Stimulated activated naive CD8-positive, alpha-beta T cell treated with anti-CD3 and anti-CD28 coated beads, Interleukin-15, Interleukin-2, amounts not matched to agents 100 ng/mL and 50 ng/mL, for 24 hours (primary cell): ENCODE measurements around the gene SRGAP3.

Experiments used
- H3K27ac Mint-ChIP-seq: one replicate; pipeline ENCODE4 v1.8.0; 2021; ENCODE audit warnings: mild to moderate bottlenecking, mixed read lengths
- H3K27me3 Mint-ChIP-seq: one replicate; pipeline ENCODE4 v1.8.0; 2021; ENCODE audit warnings: mixed read lengths
- H3K36me3 Mint-ChIP-seq: one replicate; pipeline ENCODE4 v1.8.0; 2021; ENCODE audit warnings: low read depth, mixed read lengths
- H3K4me1 Mint-ChIP-seq: one replicate; pipeline ENCODE4 v1.8.0; 2021; ENCODE audit warnings: low read depth, mixed read lengths
- H3K4me3 Mint-ChIP-seq: one replicate; pipeline ENCODE4 v1.8.0; 2021; ENCODE audit warnings: mild to moderate bottlenecking, mixed read lengths
- H3K9me3 Mint-ChIP-seq: one replicate; pipeline ENCODE4 v1.8.0; 2021; ENCODE audit warnings: mixed read lengths

The SRGAP3 gene

DNA sequence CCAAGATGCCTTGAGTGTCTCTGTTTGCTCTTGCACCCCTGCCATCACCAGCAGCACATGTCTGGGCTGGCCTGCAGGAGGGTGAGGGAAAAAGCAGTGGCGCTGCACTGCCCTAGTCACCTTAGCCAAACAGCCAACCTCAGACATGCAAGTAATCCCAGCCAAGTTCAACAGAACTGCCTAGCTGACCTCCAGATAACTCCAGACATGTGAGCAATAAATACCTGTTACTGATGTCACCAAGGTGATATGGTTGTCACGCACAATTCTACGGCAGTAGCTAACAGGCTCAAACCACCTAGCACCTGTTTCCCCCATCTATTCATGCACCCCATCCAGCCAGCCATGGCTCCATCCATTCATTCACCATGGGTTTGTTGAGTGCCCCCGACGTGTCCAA, 99.9 kb downstream of the SRGAP3 start:
- Mint-ChIP-seq H3K4me1 (no peaks in the 10 kb centered on the region), H3K9me3 (peaks cover 16% of the 10 kb centered on the region), H3K4me3 (no peak overlapping the region), H3K36me3 (peaks cover 8% of the 10 kb centered on the region), H3K27me3 (no peaks in the 10 kb centered on the region), H3K27ac (no peak overlapping the region)

DNA sequence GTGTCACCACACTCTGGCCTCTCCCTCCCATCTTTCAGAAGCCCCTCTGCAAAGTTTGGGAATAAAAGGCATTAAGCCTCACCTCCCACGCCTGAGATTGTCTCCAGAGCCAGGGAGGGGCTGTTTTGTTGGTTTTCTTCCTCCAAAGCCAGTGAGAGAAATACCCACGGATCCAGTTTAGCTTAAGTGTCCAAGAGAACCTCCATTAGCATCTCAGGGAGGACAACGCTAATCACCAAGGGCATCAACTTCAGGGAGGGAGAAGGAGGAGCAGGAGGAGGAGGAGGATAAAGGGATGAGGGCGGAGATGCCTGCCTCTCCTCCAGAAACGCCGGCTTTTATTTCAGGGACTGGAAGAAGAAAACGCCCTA, 101.6 kb downstream of the SRGAP3 start:
- no peaks in the 10 kb centered on the region for H3K4me1 Mint-ChIP-seq
- H3K36me3 Mint-ChIP-seq, result peaks cover 8% of the 10 kb centered on the region
- H3K4me3 Mint-ChIP-seq, result no peak overlapping the region
- no peaks in the 10 kb centered on the region for H3K27me3 Mint-ChIP-seq
- no peak overlapping the region for H3K27ac Mint-ChIP-seq
- peaks cover 25% of the 10 kb centered on the region for H3K9me3 Mint-ChIP-seq

DNA sequence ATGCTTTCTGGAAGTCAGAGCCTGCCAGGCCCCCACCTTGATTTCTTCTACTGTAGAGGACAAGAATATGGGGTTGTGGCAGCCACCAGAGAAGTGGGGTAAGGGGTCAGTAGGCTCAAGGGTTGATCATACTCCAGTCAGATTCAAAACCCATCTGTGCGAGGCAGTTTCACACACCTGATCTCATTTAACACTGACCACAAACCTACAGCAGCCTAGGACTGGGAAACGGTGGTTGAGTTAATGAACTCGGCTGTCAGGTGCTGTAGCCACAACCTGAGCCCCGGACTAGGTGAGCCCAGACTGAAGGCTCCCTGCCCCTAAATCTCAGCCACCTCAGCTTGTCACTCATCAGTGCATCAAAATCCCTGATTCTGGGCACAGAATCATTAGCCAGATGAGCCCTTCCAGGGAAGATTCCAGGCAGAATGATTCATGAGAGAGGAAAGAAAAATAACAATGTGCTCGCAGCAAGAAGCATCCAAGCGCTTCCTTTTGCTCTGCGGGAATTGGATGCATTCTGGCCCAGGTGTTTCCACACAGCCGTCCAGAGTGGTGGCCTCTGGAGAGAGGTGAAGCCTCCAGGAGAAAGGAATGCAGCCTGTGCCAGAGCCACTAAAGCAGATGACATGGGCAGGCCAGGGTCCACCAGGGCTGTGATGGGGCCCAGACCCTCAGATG, 102.1 kb downstream of the SRGAP3 start:
- Mint-ChIP-seq H3K27me3 (no peaks in the 10 kb centered on the region), H3K4me1 (no peaks in the 10 kb centered on the region), H3K4me3 (no peak overlapping the region), H3K36me3 (peaks cover 8% of the 10 kb centered on the region), H3K9me3 (peaks cover 25% of the 10 kb centered on the region), H3K27ac (no peak overlapping the region)

- Mint-ChIP-seq H3K27ac (no peak overlapping the region), H3K9me3 (peaks cover 24% of the 10 kb centered on the region), H3K36me3 (peaks cover 7% of the 10 kb centered on the region), H3K4me3 (no peak overlapping the region), H3K4me1 (no peaks in the 10 kb centered on the region), H3K27me3 (no peaks in the 10 kb centered on the region)
Observed at GRCh38 chr3:9146367-9147071, 102.9 kb downstream of the SRGAP3 start.

GRCh38 chr3:9143184-9143583, 106.3 kb downstream of the SRGAP3 start:
- Mint-ChIP-seq H3K4me3 (no peak overlapping the region), H3K9me3 (peaks cover 10% of the 10 kb centered on the region), H3K4me1 (no peaks in the 10 kb centered on the region), H3K27ac (no peak overlapping the region), H3K27me3 (peaks cover 11% of the 10 kb centered on the region), H3K36me3 (no peaks in the 10 kb centered on the region)

DNA sequence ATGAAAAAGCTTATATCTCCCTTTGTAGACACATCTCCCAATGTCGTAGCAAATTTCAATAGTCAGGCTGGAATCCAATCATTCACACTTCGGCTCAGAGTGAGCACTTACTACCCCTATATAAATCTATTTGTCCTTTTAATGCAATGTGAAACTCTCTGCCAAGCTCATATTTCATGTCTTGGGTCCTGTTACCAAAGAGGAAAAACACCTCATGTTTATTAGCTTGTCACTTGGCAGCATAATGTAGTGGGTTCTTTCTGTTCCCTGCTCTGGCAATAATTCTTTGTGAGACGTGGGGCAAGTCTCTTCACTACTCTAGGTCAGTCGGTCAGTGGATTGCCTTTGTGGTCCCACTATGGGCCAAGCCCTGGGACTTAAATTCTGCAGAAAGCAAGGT, 107.1 kb downstream of the SRGAP3 start:
- H3K27ac Mint-ChIP-seq, result no peak overlapping the region

GRCh38 chr3:9141928-9142289, 107.5 kb downstream of the SRGAP3 start:
- H3K4me3 Mint-ChIP-seq, result no peak overlapping the region
- no peaks in the 10 kb centered on the region for H3K4me1 Mint-ChIP-seq
- H3K27ac Mint-ChIP-seq, result no peak overlapping the region
- H3K27me3 Mint-ChIP-seq, result peaks cover 22% of the 10 kb centered on the region
- peaks cover 10% of the 10 kb centered on the region for H3K9me3 Mint-ChIP-seq
- H3K36me3 Mint-ChIP-seq, result no peaks in the 10 kb centered on the region

More for the DNA sequence above, 107.1 kb downstream of the SRGAP3 start:
- H3K27me3 Mint-ChIP-seq, result peaks cover 19% of the 10 kb centered on the region
- no peaks in the 10 kb centered on the region for H3K36me3 Mint-ChIP-seq
- no peak overlapping the region for H3K4me3 Mint-ChIP-seq
- peaks cover 10% of the 10 kb centered on the region for H3K9me3 Mint-ChIP-seq
- no peaks in the 10 kb centered on the region for H3K4me1 Mint-ChIP-seq

DNA sequence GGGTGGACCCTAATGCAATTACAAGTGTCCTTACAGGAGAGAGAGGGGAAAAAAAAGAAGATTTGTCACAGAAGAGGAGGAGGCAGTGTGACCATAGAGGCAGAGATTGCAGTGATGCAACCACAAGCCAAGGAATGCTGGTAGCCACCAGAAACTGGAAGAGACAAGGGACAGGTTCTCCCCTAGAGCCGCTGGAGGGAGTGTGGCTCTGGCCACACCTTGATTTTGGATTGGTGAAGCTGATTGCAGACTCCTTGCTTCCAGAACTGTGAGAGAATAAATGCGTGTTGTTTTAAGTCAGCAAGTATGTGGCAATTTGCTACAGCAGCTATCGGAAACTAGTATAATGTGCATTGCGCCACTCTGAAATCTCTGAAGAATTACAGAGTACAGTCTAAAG, 110.1 kb downstream of the SRGAP3 start:
- H3K36me3 Mint-ChIP-seq, result no peaks in the 10 kb centered on the region
- H3K4me3 Mint-ChIP-seq, result no peak overlapping the region
- H3K27me3 Mint-ChIP-seq, result peaks cover 33% of the 10 kb centered on the region
- H3K4me1 Mint-ChIP-seq, result no peaks in the 10 kb centered on the region
- H3K9me3 Mint-ChIP-seq, result peaks cover 7% of the 10 kb centered on the region
- H3K27ac Mint-ChIP-seq, result no peak overlapping the region

DNA sequence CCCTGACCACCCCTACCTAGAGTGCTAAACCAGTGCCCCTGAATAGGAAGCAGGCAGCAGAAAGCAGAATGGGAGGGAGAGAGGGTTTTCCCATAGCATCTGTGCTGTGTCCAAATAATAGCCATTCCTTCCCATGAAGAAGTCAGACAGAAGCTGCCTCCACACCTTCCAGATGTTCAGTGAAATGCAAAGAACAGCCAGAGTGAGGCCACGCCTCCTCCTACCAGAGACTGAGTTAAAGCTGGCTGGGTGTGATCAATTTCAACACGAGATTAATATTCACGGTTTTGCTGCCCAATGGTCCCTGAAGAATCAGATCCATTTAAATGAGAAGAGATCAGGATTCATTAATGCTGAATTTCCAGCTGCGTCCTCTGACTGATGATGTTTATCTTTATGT, 111.8 kb downstream of the SRGAP3 start:
- Mint-ChIP-seq H3K27me3 (peaks cover 37% of the 10 kb centered on the region), H3K4me3 (no peak overlapping the region), H3K27ac (no peak overlapping the region), H3K9me3 (no peaks in the 10 kb centered on the region), H3K36me3 (no peaks in the 10 kb centered on the region), H3K4me1 (no peaks in the 10 kb centered on the region)

DNA sequence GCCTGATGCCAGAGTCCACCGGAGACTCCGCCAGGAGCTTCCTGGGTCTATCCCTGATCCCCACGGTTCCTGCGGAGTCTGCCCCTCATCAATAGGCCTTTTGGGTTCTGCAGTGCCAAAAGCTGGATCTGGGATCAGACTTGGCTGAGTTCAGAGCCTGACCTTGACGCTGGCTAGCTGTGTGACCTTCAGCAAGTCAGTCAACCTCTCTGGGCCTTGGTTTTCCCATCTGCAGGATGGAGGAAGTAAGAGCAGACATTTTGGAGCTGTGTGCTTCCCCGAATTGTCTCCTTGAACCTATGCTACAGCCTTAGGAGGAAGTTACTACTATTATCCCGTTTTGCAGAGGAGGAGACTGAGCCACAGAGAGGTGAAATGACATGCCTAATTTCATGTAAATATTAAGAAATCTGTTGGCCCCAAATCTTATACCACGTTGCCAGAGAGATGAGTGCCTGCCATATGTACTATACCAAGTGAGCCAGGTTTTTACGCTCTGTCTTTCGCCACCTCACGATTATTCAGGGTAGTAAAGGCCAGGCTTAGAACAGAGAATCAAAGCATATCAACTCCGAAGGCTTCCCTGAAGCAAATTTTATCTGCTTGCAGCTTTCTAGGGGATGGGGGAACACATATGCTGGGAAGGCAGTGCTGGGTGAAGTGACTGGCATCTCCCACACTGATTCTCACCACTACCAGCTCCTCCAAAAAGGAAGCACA, 112.5 kb downstream of the SRGAP3 start:
- Mint-ChIP-seq H3K4me3 (no peak overlapping the region), H3K36me3 (no peaks in the 10 kb centered on the region), H3K4me1 (no peaks in the 10 kb centered on the region), H3K27me3 (peaks cover 37% of the 10 kb centered on the region), H3K9me3 (no peaks in the 10 kb centered on the region), H3K27ac (no peak overlapping the region)

- no peaks in the 10 kb centered on the region for H3K4me1 Mint-ChIP-seq
- H3K27me3 Mint-ChIP-seq, result peaks cover 37% of the 10 kb centered on the region
- no peaks in the 10 kb centered on the region for H3K36me3 Mint-ChIP-seq
- no peaks in the 10 kb centered on the region for H3K9me3 Mint-ChIP-seq
- H3K4me3 Mint-ChIP-seq, result no peak overlapping the region
- H3K27ac Mint-ChIP-seq, result no peak overlapping the region
Observed at GRCh38 chr3:9135930-9136525, 113.4 kb downstream of the SRGAP3 start.

- H3K36me3 Mint-ChIP-seq, result no peaks in the 10 kb centered on the region
- no peaks in the 10 kb centered on the region for H3K4me1 Mint-ChIP-seq
- H3K4me3 Mint-ChIP-seq, result no peak overlapping the region
- no peaks in the 10 kb centered on the region for H3K9me3 Mint-ChIP-seq
- no peak overlapping the region for H3K27ac Mint-ChIP-seq
- peaks cover 37% of the 10 kb centered on the region for H3K27me3 Mint-ChIP-seq
Observed at GRCh38 chr3:9135526-9135925, 113.9 kb downstream of the SRGAP3 start.

- Mint-ChIP-seq H3K4me3 (no peak overlapping the region), H3K9me3 (no peaks in the 10 kb centered on the region), H3K36me3 (no peaks in the 10 kb centered on the region), H3K27me3 (peaks cover 29% of the 10 kb centered on the region), H3K27ac (no peak overlapping the region), H3K4me1 (no peaks in the 10 kb centered on the region)
Observed at GRCh38 chr3:9133656-9134055, 115.8 kb downstream of the SRGAP3 start.

- H3K4me1 Mint-ChIP-seq, result no peaks in the 10 kb centered on the region
- no peak overlapping the region for H3K27ac Mint-ChIP-seq
Observed at GRCh38 chr3:9130345-9131305, 118.8 kb downstream of the SRGAP3 start.

More at GRCh38 chr3:9130345-9131305, 118.8 kb downstream of the SRGAP3 start:
- H3K27me3 Mint-ChIP-seq, result peaks cover 10% of the 10 kb centered on the region
- H3K36me3 Mint-ChIP-seq, result no peaks in the 10 kb centered on the region
- no peak overlapping the region for H3K4me3 Mint-ChIP-seq
- no peaks in the 10 kb centered on the region for H3K9me3 Mint-ChIP-seq
